Cardiac muscle cell (in vitro differentiated cells and primary cell): ENCODE measurements around the gene KCTD13. TPM values are rescaled to one million over a fixed set of nuclear protein-coding genes. Genes with fewer than 3 reads are reported as not detected.
"Not testable (repeated sequence)": the region's sequence is repeated elsewhere in the genome, so short reads cannot be mapped to it uniquely, and the experiment has no call there.

Experiments used
- DNase-seq, 2 donors: peaks; one replicate each; pipeline versions ENCODE4 v3.0.0 to v3.0.0-alpha.2; 2010 to 2017; ENCODE audit warnings: low read depth in 1 of 2, low spot score in 1 of 2
- H3K27ac ChIP-seq: fragments of 200-600 bp; sonication (generic); 2 replicates; pipeline ENCODE4 v1.5.1; 2016
- H3K27me3 ChIP-seq: fragments of 200-600 bp; sonication (generic); 2 replicates; pipeline ENCODE4 v1.6.0; 2016; ENCODE audit warnings: control low read depth
- H3K36me3 ChIP-seq: fragments of 200-600 bp; sonication (generic); 2 replicates; pipeline ENCODE4 v1.5.1; 2016; ENCODE audit warnings: control low read depth
- H3K4me1 ChIP-seq: fragments of 200-600 bp; sonication (generic); 2 replicates; pipeline ENCODE4 v1.8.1; 2017; ENCODE audit warnings: low read depth, mild to moderate bottlenecking, mixed run types
- H3K4me3 ChIP-seq: fragments of 200-600 bp; sonication (generic); 2 replicates; pipeline ENCODE4 v1.5.1; 2016; ENCODE audit warnings: mild to moderate bottlenecking
- H3K9me3 ChIP-seq: fragments of 200-600 bp; sonication (generic); 2 replicates; pipeline ENCODE4 v1.5.1; 2017; ENCODE audit warnings: low read depth, mild to moderate bottlenecking, control low read depth
- CTCF ChIP-seq: IDR thresholded peaks from 2 replicates; pipeline ENCODE4 v1.5.1; 2012; ENCODE audit warnings: low read depth, mild to moderate bottlenecking, low read length
- polyA plus RNA-seq: library from polyadenylated mRNA; unstranded; fragments of >200 nt; fragmentation: Nextera tagmentation; extraction: Ambion mirVana; gene quantifications from 2 replicates; pipeline ENCODE4 v1.2.1, GENCODE V29; 2016
- total RNA-seq: library from RNA; depleted of rRNA; stranded (reverse); fragments of >200 nt; gene quantifications from 2 replicates; pipeline ENCODE4 v1.2.3, GENCODE V29; 2016

KCTD13 gene
- total and polyA plus RNA-seq, 2 experiments from 2014 or later, result 22.1 to 22.3 TPM

DNA sequence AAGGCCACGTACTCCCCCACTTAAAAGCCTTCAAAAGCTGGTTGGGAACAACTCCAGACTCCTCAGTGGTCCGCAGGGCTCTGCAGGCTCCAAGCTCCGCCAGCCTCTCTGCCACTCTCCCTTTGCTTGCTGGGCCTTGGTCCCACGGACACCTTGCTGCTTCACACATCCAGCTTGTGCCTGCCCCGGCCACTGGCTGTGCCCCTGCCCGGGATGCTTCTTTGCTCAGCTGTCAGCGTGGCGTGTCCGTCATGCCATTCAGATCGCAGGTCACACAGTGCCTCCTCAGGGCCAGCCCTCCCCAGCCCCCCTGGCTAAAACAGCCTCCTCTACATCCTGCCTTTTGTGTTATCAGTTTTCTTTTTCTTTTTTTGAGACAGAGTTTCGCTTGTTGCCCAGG lies 13.9 kb downstream of the KCTD13 start:
- H3K36me3 ChIP-seq, result no peaks in the 10 kb centered on the region
- H3K27me3 ChIP-seq, result no peaks in the 10 kb centered on the region
- DNase-seq, result no peak
- H3K27ac ChIP-seq, result no peak overlapping the region
- TF ChIP-seq CTCF, result no peak
- no peaks in the 10 kb centered on the region for H3K4me1 ChIP-seq
- no peak overlapping the region for H3K4me3 ChIP-seq
- no peaks in the 10 kb centered on the region for H3K9me3 ChIP-seq

DNA sequence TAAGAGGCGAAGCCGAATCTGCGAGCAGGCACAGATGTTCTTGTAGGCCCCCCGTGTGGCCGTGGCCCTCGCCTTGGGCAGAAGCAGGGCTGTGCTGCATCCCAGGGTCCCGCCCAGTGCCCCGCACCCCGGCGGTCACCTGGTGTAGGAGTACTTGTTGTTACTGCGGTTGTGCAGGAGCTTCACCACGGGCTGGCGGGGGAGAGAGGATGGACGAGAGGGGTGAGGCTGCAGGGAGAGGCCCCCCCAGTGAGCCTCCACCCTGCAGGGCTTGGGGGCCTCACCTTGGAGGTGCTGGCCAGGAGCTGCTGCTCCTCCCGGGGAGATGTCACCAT lies 14.4 kb downstream of the KCTD13 start:
- no peaks in the 10 kb centered on the region for H3K36me3 ChIP-seq

DNA sequence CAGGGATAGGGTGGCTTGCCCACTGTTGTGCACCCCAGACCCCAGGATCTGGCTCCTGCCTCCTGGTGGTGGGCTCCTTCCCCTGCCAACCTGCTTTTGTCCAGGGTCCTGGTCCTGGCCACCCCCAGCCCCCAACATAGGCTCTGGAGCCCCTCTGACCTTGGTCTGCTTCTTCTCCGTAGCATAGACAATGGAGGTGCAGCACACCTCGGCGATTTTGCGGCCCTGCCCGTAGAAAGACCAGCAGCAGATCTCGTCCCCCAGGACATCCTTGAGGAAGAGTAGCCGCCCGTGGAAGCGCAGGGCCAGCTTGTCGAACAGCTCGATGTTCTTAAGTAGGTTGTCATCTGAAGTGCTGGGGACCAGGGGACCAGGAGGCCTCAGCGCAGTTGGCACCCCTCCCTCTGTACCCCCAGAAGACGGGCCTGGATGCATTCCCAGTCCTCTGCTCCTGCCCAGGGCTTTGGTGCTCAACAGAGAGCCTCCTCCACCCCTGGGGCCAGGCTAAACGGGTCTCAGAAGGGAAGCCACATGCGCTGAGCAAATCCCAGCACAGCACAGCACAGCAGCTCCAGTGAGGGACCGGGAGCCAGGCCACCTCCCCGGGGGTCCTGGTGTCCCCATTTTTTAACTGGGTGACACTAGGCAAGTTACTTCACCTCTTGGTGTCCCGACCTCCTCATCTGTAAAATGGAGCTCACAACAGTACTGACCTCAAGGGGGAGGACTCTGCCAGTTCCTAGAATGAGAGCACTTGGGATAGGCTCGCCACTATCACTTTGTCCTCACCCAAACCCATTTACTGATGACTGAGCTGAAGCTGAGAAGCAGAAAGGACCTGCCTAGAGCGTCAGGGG lies 15.0 kb downstream of the KCTD13 start:
- no peak overlapping the region for H3K27ac ChIP-seq
- H3K4me3 ChIP-seq, result no peak overlapping the region
- DNase-seq, result no peak
- no peaks in the 10 kb centered on the region for H3K36me3 ChIP-seq
- H3K9me3 ChIP-seq, result no peaks in the 10 kb centered on the region
- H3K4me1 ChIP-seq, result no peaks in the 10 kb centered on the region
- H3K27me3 ChIP-seq, result no peaks in the 10 kb centered on the region
- no peak for TF ChIP-seq CTCF

More for the DNA sequence above, 14.4 kb downstream of the KCTD13 start:
- Histone ChIP-seq H3K27me3 (no peaks in the 10 kb centered on the region), H3K9me3 (no peaks in the 10 kb centered on the region), H3K27ac (no peak overlapping the region), H3K4me3 (no peak overlapping the region), H3K4me1 (no peaks in the 10 kb centered on the region)
- DNase-seq, result no peak
- TF ChIP-seq CTCF, result no peak

DNA sequence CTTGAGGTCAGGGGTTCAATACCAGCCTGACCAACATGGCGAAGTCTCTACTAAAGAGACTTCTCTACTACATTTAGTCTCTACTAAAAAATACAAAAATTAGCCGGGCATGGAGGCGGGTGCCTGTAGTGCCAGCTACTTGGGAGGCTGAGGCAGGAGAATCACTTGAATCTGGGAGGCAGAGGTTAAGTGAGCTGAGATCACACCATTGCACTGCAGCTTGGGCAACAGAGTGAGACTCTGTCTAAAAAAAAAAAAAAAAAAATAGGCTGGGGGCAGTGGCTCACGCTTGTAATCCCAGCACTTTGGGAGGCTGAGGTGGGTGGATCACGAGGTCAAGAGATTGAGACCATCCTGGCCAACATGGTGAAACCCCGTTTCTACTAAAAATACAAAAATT lies 16.2 kb downstream of the KCTD13 start:
- H3K27ac ChIP-seq, H3K9me3 ChIP-seq, DNase-seq, H3K27me3 ChIP-seq, H3K4me1 ChIP-seq, H3K36me3 ChIP-seq, H3K4me3 ChIP-seq: not testable (repeated sequence)

GRCh38 chr16:29909391-29909790 lies 16.6 kb downstream of the KCTD13 start:
- DNase-seq, result peak in 1 of 2 donors; percentile 59
- Histone ChIP-seq H3K27ac (no peak overlapping the region), H3K4me3 (no peak overlapping the region), H3K36me3 (no peaks in the 10 kb centered on the region), H3K27me3 (no peaks in the 10 kb centered on the region), H3K4me1 (no peaks in the 10 kb centered on the region), H3K9me3 (no peaks in the 10 kb centered on the region)
- no peak for TF ChIP-seq CTCF

GRCh38 chr16:29908719-29909220 lies 17.3 kb downstream of the KCTD13 start:
- H3K27me3 ChIP-seq, result no peaks in the 10 kb centered on the region
- H3K27ac ChIP-seq, result no peak overlapping the region
- H3K9me3 ChIP-seq, result no peaks in the 10 kb centered on the region
- no peaks in the 10 kb centered on the region for H3K4me1 ChIP-seq
- H3K4me3 ChIP-seq, result no peak overlapping the region
- H3K36me3 ChIP-seq, result no peaks in the 10 kb centered on the region
- no peak for DNase-seq
- no peak for TF ChIP-seq CTCF
